Measurements from ENCODE around the gene KCP.

GRCh38 chr7:128947854-128948253 is 37.3 kb upstream of the KCP start:
- no peak; the same call in 1 of the 2 replicates for TF ChIP-seq POLR2AphosphoS5 (IDR thresholded peaks at IDR 0.05; ENCODE audit: borderline replicate concordance, low read depth, low read length)
- TF ChIP-seq EZH2 (IDR thresholded peaks at IDR 0.05): no peak
- no peak for TF ChIP-seq FOXP2 (optimal IDR thresholded peaks at IDR 0.05; ENCODE audit: control extremely low read depth, extremely low read length, insufficient read depth)
